Activated CD4-positive, alpha-beta memory T cell treated with anti-CD3 and anti-CD28 coated beads for 36 hours (primary cell): ENCODE measurements around the gene VTI1A. TPM values are rescaled to one million over a fixed set of nuclear protein-coding genes. Genes with fewer than 3 reads are reported as not detected.

Source experiments
- CTCF ChIA-PET: fragments of 350-600 bp; sonication (Branson Sonifier 250); formaldehyde crosslinking; loops from one replicate; lab custom pipeline; 2021; ENCODE audit warnings: antibody characterized with exemption, inconsistent platforms; lab: Charles Lee
- POLR2A ChIA-PET: fragments of 350-600 bp; sonication (Branson Sonifier 250); formaldehyde crosslinking; loops from one replicate; lab custom pipeline; 2021; ENCODE audit warnings: antibody characterized with exemption; lab: Charles Lee
- DNase-seq: peaks from one replicate; pipeline ENCODE4 v3.0.0-alpha.2; 2020
- H3K27ac Mint-ChIP-seq: one replicate; pipeline ENCODE4 v1.8.0; 2021; ENCODE audit warnings: mixed read lengths
- H3K27me3 Mint-ChIP-seq: one replicate; pipeline ENCODE4 v1.8.0; 2021; ENCODE audit warnings: mixed read lengths
- H3K36me3 Mint-ChIP-seq: one replicate; pipeline ENCODE4 v1.8.0; 2021; ENCODE audit warnings: mixed read lengths
- H3K4me1 Mint-ChIP-seq: one replicate; pipeline ENCODE4 v1.8.0; 2021; ENCODE audit warnings: low read depth, mixed read lengths
- H3K4me3 Mint-ChIP-seq: one replicate; pipeline ENCODE4 v1.8.0; 2021; ENCODE audit warnings: mild to moderate bottlenecking, mixed read lengths
- H3K9me3 Mint-ChIP-seq: one replicate; pipeline ENCODE4 v1.8.0; 2021; ENCODE audit warnings: mixed read lengths
- intact Hi-C: fragments of 100-400 bp; cut with micrococcal nuclease; formaldehyde crosslinking; loops from one replicate; pipeline ENCODE4 v1.15.1; 2023
- total RNA-seq, 2 experiments: library from RNA; stranded (reverse); gene quantifications; one replicate each; pipeline ENCODE4 v1.2.3, GENCODE V29; 2021

VTI1A gene
- total RNA-seq, 2 experiments from 2014 or later: 24.3 to 24.5 TPM

GRCh38 chr10:112509558-112510291, 62.7 kb downstream of the VTI1A start:
- Mint-ChIP-seq H3K27me3 (no peaks in the 10 kb centered on the region), H3K27ac (no peak overlapping the region), H3K9me3 (peaks cover 2% of the 10 kb centered on the region)

GRCh38 chr10:112510384-112510783, 63.4 kb downstream of the VTI1A start:
- POLR2A ChIA-PET: no interaction called here
- Mint-ChIP-seq H3K27me3 (no peaks in the 10 kb centered on the region), H3K4me1 (peaks cover 4% of the 10 kb centered on the region), H3K27ac (no peak overlapping the region), H3K4me3 (no peak overlapping the region), H3K36me3 (peaks cover 11% of the 10 kb centered on the region), H3K9me3 (peaks cover 2% of the 10 kb centered on the region)
- intact Hi-C loops: no loop called here
- CTCF ChIA-PET: no interaction called here
- peak; percentile 47 for DNase-seq

More at GRCh38 chr10:112509558-112510291, 62.7 kb downstream of the VTI1A start:
- H3K36me3 Mint-ChIP-seq: peaks cover 10% of the 10 kb centered on the region
- H3K4me3 Mint-ChIP-seq: no peak overlapping the region
- H3K4me1 Mint-ChIP-seq: peaks cover 4% of the 10 kb centered on the region
- POLR2A ChIA-PET: no interaction called here
- intact Hi-C loops: no loop called here
- DNase-seq: no peak
- CTCF ChIA-PET: interaction anchor here (0.5 to 1.3 kb wide), 3 partner anchors 18 to 1510 kb away, joined by 3 to 4 read pairs (median 3); no protein-coding TSS in a partner anchor

GRCh38 chr10:112512294-112512693, 65.3 kb downstream of the VTI1A start:
- Mint-ChIP-seq H3K4me1 (peaks cover 2% of the 10 kb centered on the region), H3K36me3 (peaks cover 13% of the 10 kb centered on the region), H3K27me3 (no peaks in the 10 kb centered on the region), H3K4me3 (no peak overlapping the region), H3K9me3 (peaks cover 2% of the 10 kb centered on the region), H3K27ac (no peak overlapping the region)
- POLR2A ChIA-PET: no interaction called here
- DNase-seq: no peak
- CTCF ChIA-PET: no interaction called here
- intact Hi-C loops: no loop called here

- Mint-ChIP-seq H3K27me3 (no peaks in the 10 kb centered on the region), H3K9me3 (peaks cover 2% of the 10 kb centered on the region), H3K4me1 (peaks cover 9% of the 10 kb centered on the region), H3K36me3 (peaks cover 9% of the 10 kb centered on the region), H3K4me3 (no peak overlapping the region), H3K27ac (no peak overlapping the region)
- no peak for DNase-seq
- intact Hi-C loops: no loop called here
- CTCF ChIA-PET: no interaction called here
- POLR2A ChIA-PET: no interaction called here
Measured at GRCh38 chr10:112515126-112515525, 68.1 kb downstream of the VTI1A start.

- Mint-ChIP-seq H3K27me3 (no peaks in the 10 kb centered on the region), H3K36me3 (peaks cover 9% of the 10 kb centered on the region), H3K9me3 (peaks cover 2% of the 10 kb centered on the region), H3K27ac (no peak overlapping the region), H3K4me1 (peaks cover 9% of the 10 kb centered on the region), H3K4me3 (no peak overlapping the region)
- DNase-seq: no peak
- ChIA-PET POLR2A (no interaction called here), CTCF (no interaction called here)
- intact Hi-C loops: no loop called here
Measured at GRCh38 chr10:112515852-112516251, 68.8 kb downstream of the VTI1A start.

- DNase-seq: no peak
- Mint-ChIP-seq H3K27ac (no peak overlapping the region), H3K36me3 (peaks cover 4% of the 10 kb centered on the region), H3K27me3 (no peaks in the 10 kb centered on the region), H3K4me1 (peaks cover 9% of the 10 kb centered on the region), H3K4me3 (no peak overlapping the region), H3K9me3 (peaks cover 2% of the 10 kb centered on the region)
- ChIA-PET CTCF (no interaction called here), POLR2A (no interaction called here)
- intact Hi-C loops: no loop called here
Measured at GRCh38 chr10:112517451-112517862, 70.4 kb downstream of the VTI1A start.

- peaks cover 9% of the 10 kb centered on the region for H3K4me1 Mint-ChIP-seq
- H3K36me3 Mint-ChIP-seq: peaks cover 2% of the 10 kb centered on the region
- no peak overlapping the region for H3K27ac Mint-ChIP-seq
- ChIA-PET POLR2A (interaction anchor here (1.3 kb wide), 1 partner anchor 13 kb away, joined by 4 read pairs; no protein-coding TSS in a partner anchor), CTCF (no interaction called here)
- DNase-seq: peak; percentile 37
- H3K4me3 Mint-ChIP-seq: no peak overlapping the region
- H3K27me3 Mint-ChIP-seq: no peaks in the 10 kb centered on the region
- intact Hi-C loops: loop anchor here (1.0 kb wide), 1 partner anchor 13 kb away; no protein-coding TSS in a partner anchor
- H3K9me3 Mint-ChIP-seq: no peaks in the 10 kb centered on the region
Measured at GRCh38 chr10:112519133-112519761, 72.2 kb downstream of the VTI1A start.

GRCh38 chr10:112520914-112521313, 73.9 kb downstream of the VTI1A start:
- DNase-seq: no peak
- Mint-ChIP-seq H3K36me3 (no peaks in the 10 kb centered on the region), H3K27ac (no peak overlapping the region), H3K4me1 (peaks cover 17% of the 10 kb centered on the region), H3K27me3 (no peaks in the 10 kb centered on the region), H3K4me3 (no peak overlapping the region), H3K9me3 (no peaks in the 10 kb centered on the region)
- ChIA-PET POLR2A (no interaction called here), CTCF (no interaction called here)
- intact Hi-C loops: no loop called here

- peaks cover 15% of the 10 kb centered on the region for H3K4me1 Mint-ChIP-seq
- no peaks in the 10 kb centered on the region for H3K9me3 Mint-ChIP-seq
- H3K36me3 Mint-ChIP-seq: peaks cover 11% of the 10 kb centered on the region
- DNase-seq: no peak
- H3K27ac Mint-ChIP-seq: no peak overlapping the region
- H3K4me3 Mint-ChIP-seq: no peak overlapping the region
- intact Hi-C loops: no loop called here
- H3K27me3 Mint-ChIP-seq: no peaks in the 10 kb centered on the region
- POLR2A ChIA-PET: no interaction called here
- CTCF ChIA-PET: no interaction called here
Measured at GRCh38 chr10:112524641-112525040, 77.6 kb downstream of the VTI1A start.

- ChIA-PET CTCF (no interaction called here), POLR2A (no interaction called here)
- Mint-ChIP-seq H3K27ac (no peak overlapping the region), H3K27me3 (no peaks in the 10 kb centered on the region), H3K4me3 (no peak overlapping the region), H3K4me1 (peaks cover 15% of the 10 kb centered on the region), H3K9me3 (no peaks in the 10 kb centered on the region), H3K36me3 (peaks cover 15% of the 10 kb centered on the region)
- intact Hi-C loops: no loop called here
- DNase-seq: no peak
Measured at GRCh38 chr10:112525200-112525599, 78.2 kb downstream of the VTI1A start.

GRCh38 chr10:112526139-112526538, 79.1 kb downstream of the VTI1A start:
- intact Hi-C loops: no loop called here
- H3K36me3 Mint-ChIP-seq: peaks cover 21% of the 10 kb centered on the region
- POLR2A ChIA-PET: no interaction called here
- H3K4me3 Mint-ChIP-seq: no peak overlapping the region
- no peaks in the 10 kb centered on the region for H3K27me3 Mint-ChIP-seq
- CTCF ChIA-PET: no interaction called here
- peak; percentile 13 for DNase-seq
- no peaks in the 10 kb centered on the region for H3K9me3 Mint-ChIP-seq
- H3K27ac Mint-ChIP-seq: no peak overlapping the region
- peaks cover 22% of the 10 kb centered on the region for H3K4me1 Mint-ChIP-seq

- POLR2A ChIA-PET: no interaction called here
- Mint-ChIP-seq H3K36me3 (peaks cover 25% of the 10 kb centered on the region), H3K9me3 (no peaks in the 10 kb centered on the region), H3K27ac (no peak overlapping the region), H3K27me3 (no peaks in the 10 kb centered on the region), H3K4me3 (no peak overlapping the region), H3K4me1 (peaks cover 30% of the 10 kb centered on the region)
- no peak for DNase-seq
- CTCF ChIA-PET: interaction anchor here (0.6 kb wide), 1 partner anchor 117 kb away, joined by 4 read pairs; no protein-coding TSS in a partner anchor
- intact Hi-C loops: no loop called here
Measured at GRCh38 chr10:112526906-112527305, 79.9 kb downstream of the VTI1A start.
